Body of pancreas (tissue), 4 donors: ENCODE results near the gene SSRP1.

Source experiments
- POLR2A ChIP-seq, 3 donors: fragments of 450-650 bp; IDR thresholded peaks; one replicate each; pipeline ENCODE4 v1.6.1; 2016; ENCODE audit warnings: antibody characterized with exemption in 3 of 3, mild to moderate bottlenecking in 2 of 3
- TF ChIP-seq, protein P1 (sequence below), 7 experiments: fragments of 450-650 bp in 4 of 7; fragments of 200-600 bp in 3 of 7; sonication (generic) in 3 of 7; IDR thresholded peaks; one replicate each; pipeline ENCODE4 v1.5.1; 2016 to 2019; ENCODE audit warnings: antibody characterized with exemption in 7 of 7

DNA sequence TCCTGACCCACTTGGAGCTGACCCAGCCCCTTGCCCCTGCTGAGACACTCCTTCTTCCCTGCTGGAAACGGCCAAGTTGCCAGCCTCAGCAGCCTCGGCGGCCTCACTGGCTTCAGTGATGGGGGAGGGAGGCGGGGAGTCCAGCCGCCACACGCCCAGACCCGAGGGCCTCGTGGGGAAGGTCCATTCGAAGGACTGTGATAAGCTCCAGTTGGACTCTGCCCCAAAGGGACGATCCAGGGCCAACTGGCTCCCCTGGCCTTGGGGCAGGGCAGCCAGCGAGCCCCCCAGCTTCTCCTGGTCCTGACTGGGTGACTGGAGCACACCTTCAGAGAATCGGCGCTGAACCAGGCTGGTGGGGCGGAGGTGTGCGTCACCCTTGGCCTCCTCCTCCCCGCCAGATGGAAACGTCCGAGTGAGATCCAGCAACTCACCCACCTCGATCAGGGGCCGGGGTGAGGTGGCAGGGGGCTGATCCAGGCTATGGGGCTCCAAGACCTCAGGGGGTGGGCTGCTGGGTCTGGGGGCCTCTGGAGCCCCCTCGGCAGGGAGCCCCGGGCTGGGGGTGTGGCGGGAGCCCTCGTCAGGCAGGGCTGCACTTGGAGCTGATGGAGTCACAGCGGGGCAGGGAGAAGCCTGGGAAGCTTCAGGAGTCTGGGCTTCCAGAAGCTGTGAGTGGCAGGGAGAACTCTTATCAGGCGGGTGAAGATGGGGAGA, 22.5 kb downstream of the SSRP1 start:
- TF ChIP-seq POLR2A (IDR thresholded peaks at IDR 0.05), result no peak
- TF ChIP-seq, protein P1, sequence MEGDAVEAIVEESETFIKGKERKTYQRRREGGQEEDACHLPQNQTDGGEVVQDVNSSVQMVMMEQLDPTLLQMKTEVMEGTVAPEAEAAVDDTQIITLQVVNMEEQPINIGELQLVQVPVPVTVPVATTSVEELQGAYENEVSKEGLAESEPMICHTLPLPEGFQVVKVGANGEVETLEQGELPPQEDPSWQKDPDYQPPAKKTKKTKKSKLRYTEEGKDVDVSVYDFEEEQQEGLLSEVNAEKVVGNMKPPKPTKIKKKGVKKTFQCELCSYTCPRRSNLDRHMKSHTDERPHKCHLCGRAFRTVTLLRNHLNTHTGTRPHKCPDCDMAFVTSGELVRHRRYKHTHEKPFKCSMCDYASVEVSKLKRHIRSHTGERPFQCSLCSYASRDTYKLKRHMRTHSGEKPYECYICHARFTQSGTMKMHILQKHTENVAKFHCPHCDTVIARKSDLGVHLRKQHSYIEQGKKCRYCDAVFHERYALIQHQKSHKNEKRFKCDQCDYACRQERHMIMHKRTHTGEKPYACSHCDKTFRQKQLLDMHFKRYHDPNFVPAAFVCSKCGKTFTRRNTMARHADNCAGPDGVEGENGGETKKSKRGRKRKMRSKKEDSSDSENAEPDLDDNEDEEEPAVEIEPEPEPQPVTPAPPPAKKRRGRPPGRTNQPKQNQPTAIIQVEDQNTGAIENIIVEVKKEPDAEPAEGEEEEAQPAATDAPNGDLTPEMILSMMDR (IDR thresholded peaks at IDR 0.05), result no peak
